NCI-H446 (cell line): ENCODE measurements around the gene MYBBP1A.

Source experiments
- DNase-seq, 2 experiments: peaks; one replicate each; lab custom pipeline; 2025; lab: John Stamatoyannopoulos, UW

MYBBP1A gene

GRCh38 chr17:4518901-4519300, 36.3 kb downstream of the MYBBP1A start:
- DNase-seq, result no peak

- DNase-seq, result no peak
Measured at GRCh38 chr17:4516735-4517134, 38.4 kb downstream of the MYBBP1A start.

DNA sequence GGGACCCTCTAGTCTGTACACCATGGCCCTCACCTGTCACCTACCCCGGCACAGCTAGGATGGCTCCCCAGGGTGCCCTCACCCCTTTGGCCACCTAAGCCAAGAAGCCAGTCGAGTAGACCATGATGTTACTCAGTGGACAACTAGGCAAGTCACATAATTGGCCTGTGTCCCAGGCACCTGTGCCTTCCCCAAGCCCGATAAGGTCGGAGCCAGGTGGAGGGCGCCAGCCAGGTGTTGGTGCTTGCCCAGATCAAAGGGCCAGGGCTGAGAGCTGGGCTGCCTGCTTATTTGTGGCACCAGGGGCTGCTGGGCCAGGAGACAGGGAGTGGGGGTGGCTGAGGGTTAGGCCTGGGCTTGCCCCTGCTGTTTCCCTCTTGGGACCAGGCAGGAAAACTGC, 39.7 kb downstream of the MYBBP1A start:
- no peak for DNase-seq

GRCh38 chr17:4514779-4515178, 40.4 kb downstream of the MYBBP1A start:
- no peak for DNase-seq

- no peak for DNase-seq
Measured at GRCh38 chr17:4514206-4514605, 41.0 kb downstream of the MYBBP1A start.

DNA sequence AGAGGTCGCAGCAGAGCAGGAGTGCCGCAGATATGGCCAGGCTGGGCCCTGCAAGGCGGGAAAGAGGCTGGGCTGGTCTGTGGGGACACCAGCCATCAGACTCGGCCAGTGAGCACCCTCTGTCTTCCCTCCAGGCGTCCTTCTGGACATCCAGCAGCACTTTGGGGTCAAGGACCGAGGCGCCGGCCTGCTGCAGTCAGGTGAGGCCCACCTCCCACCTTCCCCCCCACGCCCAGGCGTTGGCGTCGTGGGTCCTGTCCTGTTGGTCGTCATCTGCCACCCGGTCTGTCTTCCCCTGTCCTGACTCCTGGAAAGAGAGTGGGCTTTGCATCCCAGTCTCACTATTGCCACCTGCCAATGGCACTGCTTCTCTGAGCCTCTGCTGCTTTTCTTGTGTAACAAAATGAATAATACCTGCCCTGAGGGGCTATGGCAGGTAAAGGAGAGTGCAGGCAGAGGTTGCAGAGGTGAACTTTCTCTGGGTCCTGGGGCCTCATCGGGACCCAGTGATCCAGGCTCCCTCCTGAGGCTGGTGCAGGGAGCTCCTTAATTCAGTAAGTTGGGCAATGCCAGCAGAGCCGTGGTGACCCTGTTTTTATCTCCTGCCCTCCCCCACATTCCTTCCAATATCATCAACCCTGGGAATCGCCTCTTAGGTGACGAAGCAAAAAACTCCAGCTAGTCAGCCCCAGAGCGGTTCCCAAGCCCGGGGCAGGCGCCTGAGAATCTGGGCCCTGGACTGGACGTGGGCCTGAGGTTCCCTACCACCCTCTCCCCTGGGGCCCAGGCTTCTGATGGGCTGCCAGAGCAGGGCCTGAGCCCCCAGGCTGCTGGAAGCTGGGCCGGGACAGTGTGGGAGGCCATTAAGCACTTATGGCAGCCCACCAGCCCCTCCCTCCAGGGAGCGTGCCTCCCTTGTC, 41.8 kb downstream of the MYBBP1A start:
- DNase-seq, result no peak

DNA sequence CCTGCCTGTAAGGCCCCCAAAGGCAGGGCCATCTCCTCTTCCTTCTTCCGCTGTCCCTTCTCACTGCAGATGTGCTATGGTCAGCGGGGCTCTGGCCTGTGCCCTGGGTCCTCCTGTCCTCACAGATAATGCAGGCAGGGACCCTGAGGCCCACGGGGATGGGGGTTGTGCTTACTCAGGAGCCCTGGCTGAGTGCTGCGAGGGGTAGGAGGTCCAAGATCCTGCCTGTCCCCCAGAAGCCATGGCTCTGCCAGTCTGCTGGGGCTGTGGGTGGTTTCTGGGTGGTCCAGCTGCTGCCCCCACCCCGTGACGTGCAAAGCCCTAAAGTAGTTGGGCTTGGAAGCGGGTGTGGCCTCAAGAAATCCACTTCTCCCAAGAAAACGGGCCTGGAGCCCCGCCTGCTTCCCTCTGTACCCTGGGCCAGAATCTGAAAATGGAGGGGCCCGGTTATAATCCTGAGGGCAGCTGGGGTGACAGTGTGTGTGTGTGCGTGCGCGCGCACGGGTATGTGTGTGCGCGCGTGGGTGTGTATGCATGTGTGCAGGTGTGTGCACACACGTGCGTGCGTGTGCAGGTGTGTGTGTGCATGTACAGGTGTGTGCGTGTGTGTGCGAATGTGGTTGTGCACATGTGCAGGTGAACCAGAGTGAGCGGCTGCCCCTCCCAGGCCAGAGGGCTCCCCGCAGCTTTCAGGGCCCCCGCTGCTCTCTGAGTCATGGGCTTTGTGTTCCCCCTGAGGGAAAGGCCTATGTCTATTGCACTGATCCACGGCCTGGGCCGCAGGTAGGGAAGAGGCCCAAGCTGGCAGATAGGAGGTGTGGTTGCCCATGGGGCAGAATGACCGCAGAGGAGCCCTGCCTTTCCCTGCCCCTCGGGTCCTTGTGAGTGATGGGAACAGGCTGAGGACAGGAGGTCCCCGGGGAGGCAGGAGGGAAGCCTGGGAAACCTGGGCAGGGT, 42.8 kb downstream of the MYBBP1A start:
- no peak for DNase-seq

- DNase-seq, result no peak
Measured at GRCh38 chr17:4511199-4511932, 43.8 kb downstream of the MYBBP1A start.

DNA sequence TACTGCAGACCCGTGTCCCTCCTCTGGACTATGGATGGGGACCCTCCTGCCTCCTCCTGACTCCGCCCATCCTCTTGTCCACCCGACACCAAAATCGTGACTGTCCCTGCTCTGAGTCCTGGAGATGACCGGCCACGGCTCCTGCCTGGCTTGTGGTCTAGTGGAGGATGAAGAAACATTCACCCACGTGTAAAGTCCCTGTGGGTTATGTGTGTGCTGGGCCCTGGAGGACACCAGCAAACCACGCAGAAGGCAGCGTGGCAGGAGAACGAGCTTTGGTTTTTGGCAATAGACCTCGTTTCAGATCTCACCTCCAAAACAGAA, 44.6 kb downstream of the MYBBP1A start:
- DNase-seq, result no peak

DNA sequence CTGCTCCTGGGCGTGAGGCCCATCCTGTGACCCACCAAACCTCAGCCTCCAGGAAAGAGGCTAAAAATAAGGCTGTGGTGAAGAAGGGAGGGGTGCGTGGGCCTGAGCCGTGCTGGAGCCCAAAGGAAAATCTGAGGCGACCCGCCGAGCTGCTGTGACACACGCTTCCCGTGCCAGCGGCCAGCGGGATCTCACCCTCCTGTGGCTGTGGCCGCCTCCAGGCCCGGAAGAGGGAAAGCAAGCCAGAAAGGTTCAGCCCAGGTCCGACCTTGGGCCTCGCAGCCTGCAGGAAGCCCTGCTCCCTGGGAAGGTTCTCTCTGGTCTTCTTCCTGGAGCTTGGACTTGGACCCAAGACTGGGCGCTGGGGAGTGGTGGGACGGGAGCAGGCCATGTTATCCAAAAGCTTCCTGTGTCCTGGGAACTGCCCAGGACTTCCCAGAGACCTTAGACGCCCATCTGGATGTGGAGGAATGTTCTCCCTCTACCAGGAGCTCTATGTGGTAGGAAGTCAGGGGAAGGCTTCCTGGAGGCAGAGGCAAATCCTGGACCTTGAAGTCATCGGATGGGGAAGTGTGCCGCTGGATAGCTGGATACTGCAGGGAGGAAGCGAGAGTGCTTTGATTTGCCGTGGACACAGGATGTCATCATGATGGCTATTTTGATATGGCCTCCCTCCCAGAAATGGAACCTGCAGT, 45.1 kb downstream of the MYBBP1A start:
- no peak for DNase-seq

GRCh38 chr17:4509401-4509800, 45.8 kb downstream of the MYBBP1A start:
- no peak for DNase-seq

GRCh38 chr17:4508207-4508606, 47.0 kb downstream of the MYBBP1A start:
- DNase-seq, result no peak

- DNase-seq, result no peak
Measured at GRCh38 chr17:4507361-4508111, 47.6 kb downstream of the MYBBP1A start.

- DNase-seq, result no peak
Measured at GRCh38 chr17:4506892-4507291, 48.3 kb downstream of the MYBBP1A start.

DNA sequence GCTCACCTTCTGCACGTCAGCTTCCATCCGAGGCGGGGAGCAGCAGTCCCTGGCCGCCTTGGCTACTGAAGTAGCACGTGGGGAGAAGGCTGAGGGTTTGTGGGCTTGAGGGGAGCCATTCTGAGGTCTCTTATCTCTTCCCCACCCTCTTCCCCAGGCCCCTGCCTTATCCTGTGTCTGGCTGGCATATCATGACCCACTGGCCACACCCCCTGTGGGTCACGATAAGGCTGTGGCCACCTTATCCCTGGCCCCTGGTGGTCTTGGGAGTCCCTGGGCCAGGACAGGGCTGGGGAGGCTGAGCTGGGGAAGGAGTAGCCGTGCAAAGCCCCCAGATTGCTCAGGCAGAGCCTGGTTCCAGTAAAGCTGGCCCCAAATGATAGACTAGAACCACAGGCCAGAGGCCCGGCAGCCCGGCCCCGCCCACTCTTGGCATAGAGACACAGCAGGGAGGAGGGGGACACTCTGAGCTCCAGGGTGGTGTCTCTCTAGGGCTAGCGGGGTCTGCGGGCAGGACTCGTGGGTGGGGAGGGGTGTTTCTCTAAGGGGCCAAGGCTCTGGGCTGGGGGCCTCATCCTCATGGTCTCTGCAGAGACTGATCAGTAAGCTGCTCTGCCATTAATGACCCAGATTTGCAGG, 48.9 kb downstream of the MYBBP1A start:
- DNase-seq, result no peak

- no peak for DNase-seq
Measured at GRCh38 chr17:4505187-4505586, 50.0 kb downstream of the MYBBP1A start.

DNA sequence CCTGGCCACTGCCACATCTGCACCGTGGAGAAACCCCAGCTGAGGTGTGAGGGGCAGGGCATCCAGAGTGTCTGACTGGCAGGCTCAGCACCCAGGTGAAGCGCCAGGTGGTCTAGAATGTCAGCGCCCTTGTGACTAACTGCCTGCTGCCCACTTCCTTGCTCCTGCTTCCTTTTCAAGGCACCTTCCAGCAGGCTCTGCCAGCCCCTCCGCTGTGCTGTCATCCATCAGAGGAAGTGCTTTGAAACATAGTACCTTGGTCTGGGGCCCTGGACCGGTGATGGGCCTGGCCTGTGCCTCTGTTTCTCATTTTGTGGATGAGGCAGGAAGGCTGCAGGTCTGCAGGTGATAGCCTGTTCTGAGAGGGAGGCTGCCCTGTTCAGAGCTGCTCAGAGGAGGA, 51.0 kb downstream of the MYBBP1A start:
- DNase-seq, result no peak

DNA sequence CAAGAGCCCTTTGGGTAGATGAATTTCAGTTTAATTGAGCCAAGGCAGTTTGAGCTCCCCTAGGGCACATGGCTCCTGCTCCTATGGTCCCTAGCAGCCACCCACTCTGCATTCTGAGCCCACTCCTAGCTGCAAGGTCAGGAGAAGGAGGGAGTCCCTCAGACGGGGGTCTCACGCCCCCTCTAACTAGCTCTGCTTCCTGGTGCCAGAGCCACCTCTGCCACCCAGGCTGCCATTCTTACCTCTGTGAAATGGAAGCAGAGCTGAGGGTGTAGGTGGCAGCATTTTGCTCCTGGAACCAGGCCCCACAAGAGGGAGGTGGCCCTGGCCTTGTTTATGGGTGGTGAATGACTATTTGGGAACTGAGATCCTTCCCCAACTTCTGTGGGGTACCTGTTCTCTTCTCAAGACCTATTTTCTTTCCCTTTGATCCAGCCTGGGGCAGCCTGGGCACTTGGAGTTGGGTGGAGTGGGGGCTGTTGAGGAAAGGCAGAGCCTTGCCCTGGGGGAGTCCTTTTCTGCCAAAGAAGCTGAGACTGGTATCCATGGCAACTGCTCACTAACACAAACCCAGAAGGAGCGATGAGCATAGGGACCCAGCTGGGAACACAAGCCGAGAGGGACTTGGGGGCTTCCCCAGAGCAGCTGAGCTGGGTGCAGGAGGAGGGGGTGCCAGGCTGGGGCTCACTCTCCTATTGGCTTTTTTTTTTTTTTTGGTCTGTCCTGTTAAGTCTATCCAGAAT, 51.7 kb downstream of the MYBBP1A start:
- DNase-seq, result no peak

DNA sequence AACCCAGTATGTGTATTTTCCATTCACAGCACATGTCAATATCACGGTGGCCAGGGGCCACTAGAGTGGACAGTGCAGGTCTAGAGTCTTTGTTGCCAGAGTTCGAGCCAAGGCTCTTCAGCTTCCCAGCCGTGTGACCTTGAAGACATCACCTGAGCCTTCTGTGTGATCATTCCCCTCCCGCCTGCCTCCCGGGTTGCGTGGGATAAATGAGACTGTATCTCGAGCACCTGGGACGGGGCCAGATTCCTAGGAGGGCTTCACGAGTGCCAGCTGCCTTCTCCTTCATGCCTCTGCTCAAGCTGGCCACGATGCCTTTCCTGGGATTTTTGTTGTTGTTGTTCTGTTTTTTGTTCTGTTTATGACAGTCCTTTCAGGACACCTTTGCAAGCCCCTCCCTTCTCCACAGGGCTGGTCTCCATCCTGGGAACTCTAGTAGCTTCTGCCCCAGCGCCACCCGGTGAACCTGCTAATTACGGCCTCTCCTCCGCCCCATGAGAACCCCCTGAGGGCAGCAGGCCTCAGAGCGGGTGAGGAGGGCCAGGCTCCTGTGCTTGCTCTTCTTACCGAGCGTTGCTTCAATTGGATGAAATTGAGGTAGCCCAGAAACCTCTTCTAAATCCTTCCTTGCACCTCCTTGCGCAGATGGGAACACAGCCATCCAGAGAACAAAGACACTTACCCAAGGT, 52.6 kb downstream of the MYBBP1A start:
- no peak for DNase-seq
